Measurements from ENCODE around the gene FAM98B. TPM values are rescaled to one million over a fixed set of nuclear protein-coding genes. Genes with fewer than 3 reads are reported as not detected.

Gene FAM98B
- total and polyA plus RNA-seq, 2 donors = 6.3 to 15.4 TPM

DNA sequence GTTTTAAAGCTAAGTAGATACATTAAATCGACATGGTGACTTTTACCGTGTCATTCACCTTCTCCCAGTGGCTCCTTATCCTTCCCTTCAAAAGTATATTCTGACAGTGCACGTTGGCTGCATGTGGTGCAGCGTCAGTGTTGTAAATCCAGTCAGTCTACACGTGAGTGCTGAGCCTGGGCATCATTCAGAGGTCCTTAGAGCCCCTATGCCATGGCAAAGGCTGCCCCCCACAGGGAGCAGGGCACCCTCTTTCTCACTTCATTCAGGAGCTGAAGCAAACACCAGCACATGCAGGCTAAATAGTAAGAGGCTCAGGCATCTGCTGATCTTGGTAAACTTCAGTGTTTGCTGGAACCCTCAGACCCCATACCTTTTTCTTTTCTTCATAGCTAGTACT is 67.4 kb downstream of the FAM98B start:
- 91% methylated on average over 5 of the region's 5 CpGs for WGBS
- H3K27me3 ChIP-seq (ENCODE audit: control insufficient read depth in 2 of 2, insufficient read depth in 1 of 2, low read length in 1 of 2) = no peaks in the 10 kb centered on the region
- H3K4me3 ChIP-seq (ENCODE audit: low read length in 2 of 2) = no peak overlapping the region
- DNase-seq (ENCODE audit: low read depth in 6 of 9, low spot score in 9 of 9) = no peak
- no peaks in the 10 kb centered on the region for H3K9me3 ChIP-seq (ENCODE audit: control insufficient read depth in 2 of 2, insufficient read depth in 1 of 2, low read length in 1 of 2)
- no peak overlapping the region for H3K27ac ChIP-seq (ENCODE audit: low read depth in 1 of 2, low read length in 1 of 2)
- H3K36me3 ChIP-seq (ENCODE audit: control insufficient read depth in 2 of 2, insufficient read depth in 2 of 2, low read length in 1 of 2) = peaks cover 49 to 54% of the 10 kb centered on the region in 2 donors
- no peaks in the 10 kb centered on the region for H3K4me1 ChIP-seq (ENCODE audit: control insufficient read depth in 2 of 2, insufficient read depth in 2 of 2, low read length in 2 of 2)

DNA sequence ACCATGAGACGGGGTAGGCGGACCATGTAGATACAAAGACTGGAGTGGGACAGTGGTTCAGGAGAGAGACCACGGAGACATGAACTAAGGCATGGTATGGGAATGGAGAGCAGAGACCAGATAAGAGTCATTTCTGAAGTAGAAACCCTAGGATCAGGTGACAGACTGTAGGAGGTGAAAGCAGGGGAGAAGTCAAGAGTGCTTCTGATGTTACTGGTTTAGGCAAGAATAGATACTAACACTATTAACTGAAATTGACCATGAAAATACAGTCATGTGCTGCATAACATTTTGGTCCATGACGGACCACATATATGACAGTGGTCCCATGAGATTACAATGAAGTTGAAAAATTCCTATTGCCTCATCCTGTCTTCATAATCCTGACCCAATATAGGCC is 69.0 kb downstream of the FAM98B start:
- no peak for DNase-seq (ENCODE audit: low read depth in 6 of 9, low spot score in 9 of 9)
- Histone ChIP-seq H3K27ac (ENCODE audit: low read depth in 1 of 2, low read length in 1 of 2) (no peak overlapping the region), H3K9me3 (ENCODE audit: control insufficient read depth in 2 of 2, insufficient read depth in 1 of 2, low read length in 1 of 2) (no peaks in the 10 kb centered on the region), H3K4me1 (ENCODE audit: control insufficient read depth in 2 of 2, insufficient read depth in 2 of 2, low read length in 2 of 2) (no peaks in the 10 kb centered on the region), H3K27me3 (ENCODE audit: control insufficient read depth in 2 of 2, insufficient read depth in 1 of 2, low read length in 1 of 2) (no peaks in the 10 kb centered on the region), H3K4me3 (ENCODE audit: low read length in 2 of 2) (no peak overlapping the region), H3K36me3 (ENCODE audit: control insufficient read depth in 2 of 2, insufficient read depth in 2 of 2, low read length in 1 of 2) (peaks cover 45 to 47% of the 10 kb centered on the region in 2 donors)
- WGBS = 97% methylated on average over 4 of the region's 4 CpGs

DNA sequence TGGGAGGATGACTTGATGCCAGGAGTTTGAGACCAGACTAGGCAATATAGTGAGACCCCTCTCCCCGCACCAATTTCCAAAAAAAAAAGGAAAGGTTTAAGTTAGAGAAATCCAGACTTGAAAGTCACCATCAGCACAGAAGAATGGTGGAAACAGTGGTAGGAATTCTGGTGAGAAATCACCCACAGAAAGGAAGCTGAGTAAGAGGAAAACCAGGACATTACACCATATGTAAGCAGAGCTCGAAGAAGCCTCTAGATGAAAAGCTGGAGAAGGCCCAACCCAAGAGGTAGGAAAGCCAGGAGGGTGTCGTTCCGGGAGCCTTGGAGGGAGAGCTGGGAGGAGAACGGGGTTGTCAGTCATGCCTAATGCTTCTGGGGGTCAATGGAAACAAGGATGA is 70.2 kb downstream of the FAM98B start:
- DNase-seq (ENCODE audit: low read depth in 6 of 9, low spot score in 9 of 9) = no peak
- no peak overlapping the region for H3K4me3 ChIP-seq (ENCODE audit: low read length in 2 of 2)
- H3K27me3 ChIP-seq (ENCODE audit: control insufficient read depth in 2 of 2, insufficient read depth in 1 of 2, low read length in 1 of 2) = no peaks in the 10 kb centered on the region
- no peak overlapping the region for H3K27ac ChIP-seq (ENCODE audit: low read depth in 1 of 2, low read length in 1 of 2)
- peaks cover 37 to 41% of the 10 kb centered on the region in 2 donors for H3K36me3 ChIP-seq (ENCODE audit: control insufficient read depth in 2 of 2, insufficient read depth in 2 of 2, low read length in 1 of 2)
- H3K9me3 ChIP-seq (ENCODE audit: control insufficient read depth in 2 of 2, insufficient read depth in 1 of 2, low read length in 1 of 2) = no peaks in the 10 kb centered on the region
- WGBS = 96% methylated on average over 5 of the region's 5 CpGs
- no peaks in the 10 kb centered on the region for H3K4me1 ChIP-seq (ENCODE audit: control insufficient read depth in 2 of 2, insufficient read depth in 2 of 2, low read length in 2 of 2)

DNA sequence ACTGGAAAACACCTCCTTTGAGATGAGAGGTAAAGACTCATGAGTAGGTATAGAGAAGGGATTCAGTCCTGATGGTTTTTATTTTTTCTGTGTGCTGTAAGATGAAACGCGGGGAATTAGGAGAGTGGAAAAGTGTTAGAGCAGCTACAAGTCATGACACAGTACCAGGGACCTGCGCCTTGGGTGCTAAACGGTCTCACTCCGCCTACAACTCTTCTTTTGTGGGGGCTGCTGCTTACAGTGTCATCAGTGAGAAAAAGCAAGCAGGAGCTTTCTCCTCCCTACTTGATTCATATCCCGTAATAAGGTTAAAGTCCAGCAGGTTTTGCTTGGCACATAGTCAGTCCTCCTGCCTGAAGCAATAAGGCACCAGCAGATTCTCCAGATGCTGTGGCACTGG is 71.6 kb downstream of the FAM98B start:
- Histone ChIP-seq H3K27me3 (ENCODE audit: control insufficient read depth in 2 of 2, insufficient read depth in 1 of 2, low read length in 1 of 2) (no peaks in the 10 kb centered on the region), H3K4me1 (ENCODE audit: control insufficient read depth in 2 of 2, insufficient read depth in 2 of 2, low read length in 2 of 2) (no peaks in the 10 kb centered on the region), H3K9me3 (ENCODE audit: control insufficient read depth in 2 of 2, insufficient read depth in 1 of 2, low read length in 1 of 2) (no peaks in the 10 kb centered on the region), H3K4me3 (ENCODE audit: low read length in 2 of 2) (no peak overlapping the region), H3K36me3 (ENCODE audit: control insufficient read depth in 2 of 2, insufficient read depth in 2 of 2, low read length in 1 of 2) (peaks cover 35 to 36% of the 10 kb centered on the region in 2 donors), H3K27ac (ENCODE audit: low read depth in 1 of 2, low read length in 1 of 2) (no peak overlapping the region)
- WGBS = 93% methylated on average over 6 of the region's 6 CpGs
- no peak for DNase-seq (ENCODE audit: low read depth in 6 of 9, low spot score in 9 of 9)

DNA sequence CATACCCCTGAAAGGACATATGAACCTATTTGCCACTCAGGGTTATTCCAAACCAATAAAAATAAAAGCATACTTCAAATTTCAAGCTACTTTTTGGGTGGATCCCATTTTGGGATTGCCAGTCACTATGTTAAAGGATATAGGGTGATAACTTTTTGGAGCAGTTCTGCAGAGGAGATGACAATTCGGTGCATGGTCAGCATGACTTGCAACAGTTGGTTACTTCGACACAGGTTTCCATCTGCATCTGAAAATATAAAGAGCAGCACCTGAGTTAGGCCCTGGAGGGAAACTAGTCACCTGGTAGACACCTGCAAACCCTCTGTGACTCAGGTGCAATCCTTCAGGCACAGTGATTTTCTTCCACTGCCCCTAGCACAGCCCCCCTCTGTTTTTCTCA is 72.2 kb downstream of the FAM98B start:
- no peak for DNase-seq (ENCODE audit: low read depth in 6 of 9, low spot score in 9 of 9)
- no peak overlapping the region for H3K27ac ChIP-seq (ENCODE audit: low read depth in 1 of 2, low read length in 1 of 2)
- no peaks in the 10 kb centered on the region for H3K9me3 ChIP-seq (ENCODE audit: control insufficient read depth in 2 of 2, insufficient read depth in 1 of 2, low read length in 1 of 2)
- no peak overlapping the region for H3K4me3 ChIP-seq (ENCODE audit: low read length in 2 of 2)
- H3K27me3 ChIP-seq (ENCODE audit: control insufficient read depth in 2 of 2, insufficient read depth in 1 of 2, low read length in 1 of 2) = no peaks in the 10 kb centered on the region
- no peaks in the 10 kb centered on the region for H3K4me1 ChIP-seq (ENCODE audit: control insufficient read depth in 2 of 2, insufficient read depth in 2 of 2, low read length in 2 of 2)
- H3K36me3 ChIP-seq (ENCODE audit: control insufficient read depth in 2 of 2, insufficient read depth in 2 of 2, low read length in 1 of 2) = peaks cover 36 to 41% of the 10 kb centered on the region in 2 donors
- WGBS = 100% methylated on average over 2 of the region's 2 CpGs

DNA sequence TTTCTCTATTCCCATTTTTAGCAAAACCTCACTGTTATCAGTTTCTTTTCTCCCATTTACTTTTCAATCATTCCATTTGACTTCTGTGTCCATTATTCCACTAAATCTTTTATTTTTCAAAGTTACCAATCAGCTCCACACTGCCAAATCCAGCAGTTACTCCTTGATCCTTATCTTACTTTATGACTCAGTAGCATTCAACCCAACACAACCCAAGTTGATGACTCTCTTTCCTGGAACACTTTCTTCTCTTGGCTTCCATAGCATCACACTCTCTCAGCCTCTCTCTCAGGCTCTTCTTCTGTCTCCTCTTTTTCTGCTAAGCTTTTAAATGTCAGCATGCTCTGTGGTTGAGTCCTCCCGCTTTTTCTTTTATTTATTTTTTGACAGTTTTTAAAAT is 74.4 kb downstream of the FAM98B start:
- no peaks in the 10 kb centered on the region for H3K27me3 ChIP-seq (ENCODE audit: control insufficient read depth in 2 of 2, insufficient read depth in 1 of 2, low read length in 1 of 2)
- peaks cover 43 to 55% of the 10 kb centered on the region in 2 donors for H3K36me3 ChIP-seq (ENCODE audit: control insufficient read depth in 2 of 2, insufficient read depth in 2 of 2, low read length in 1 of 2)
- WGBS = 100% methylated on average over 1 of the region's 1 CpG
- no peaks in the 10 kb centered on the region for H3K4me1 ChIP-seq (ENCODE audit: control insufficient read depth in 2 of 2, insufficient read depth in 2 of 2, low read length in 2 of 2)
- no peak overlapping the region for H3K27ac ChIP-seq (ENCODE audit: low read depth in 1 of 2, low read length in 1 of 2)
- H3K9me3 ChIP-seq (ENCODE audit: control insufficient read depth in 2 of 2, insufficient read depth in 1 of 2, low read length in 1 of 2) = no peaks in the 10 kb centered on the region
- DNase-seq (ENCODE audit: low read depth in 6 of 9, low spot score in 9 of 9) = no peak
- no peak overlapping the region for H3K4me3 ChIP-seq (ENCODE audit: low read length in 2 of 2)

DNA sequence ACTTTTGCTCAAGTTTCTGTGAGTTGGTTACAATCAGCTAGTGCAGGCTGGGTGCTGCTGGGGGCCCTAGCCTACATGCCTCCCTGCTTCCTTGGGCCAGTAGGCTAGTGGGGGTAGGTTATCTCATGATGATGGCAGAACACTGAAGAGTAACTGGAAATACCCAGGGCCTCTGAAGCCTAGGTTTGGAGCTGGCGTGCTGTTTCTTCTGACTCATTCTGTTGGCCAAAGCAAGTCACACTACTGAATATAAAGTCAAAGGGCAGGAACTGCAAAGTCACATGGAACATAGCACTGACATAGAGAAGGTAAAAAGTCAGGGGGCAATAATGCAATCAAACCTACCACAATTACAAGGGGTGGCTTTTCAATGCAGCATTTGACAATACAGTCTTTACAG is 76.2 kb downstream of the FAM98B start:
- peaks cover 36 to 48% of the 10 kb centered on the region in 2 donors for H3K36me3 ChIP-seq (ENCODE audit: control insufficient read depth in 2 of 2, insufficient read depth in 2 of 2, low read length in 1 of 2)
- H3K27ac ChIP-seq (ENCODE audit: low read depth in 1 of 2, low read length in 1 of 2) = no peak overlapping the region
- H3K4me1 ChIP-seq (ENCODE audit: control insufficient read depth in 2 of 2, insufficient read depth in 2 of 2, low read length in 2 of 2) = peaks cover 5 to 6% of the 10 kb centered on the region in 2 donors
- 93% methylated on average over 1 of the region's 1 CpG for WGBS
- H3K4me3 ChIP-seq (ENCODE audit: low read length in 2 of 2) = no peak overlapping the region
- no peaks in the 10 kb centered on the region for H3K9me3 ChIP-seq (ENCODE audit: control insufficient read depth in 2 of 2, insufficient read depth in 1 of 2, low read length in 1 of 2)
- DNase-seq (ENCODE audit: low read depth in 6 of 9, low spot score in 9 of 9) = no peak
- H3K27me3 ChIP-seq (ENCODE audit: control insufficient read depth in 2 of 2, insufficient read depth in 1 of 2, low read length in 1 of 2) = no peaks in the 10 kb centered on the region

DNA sequence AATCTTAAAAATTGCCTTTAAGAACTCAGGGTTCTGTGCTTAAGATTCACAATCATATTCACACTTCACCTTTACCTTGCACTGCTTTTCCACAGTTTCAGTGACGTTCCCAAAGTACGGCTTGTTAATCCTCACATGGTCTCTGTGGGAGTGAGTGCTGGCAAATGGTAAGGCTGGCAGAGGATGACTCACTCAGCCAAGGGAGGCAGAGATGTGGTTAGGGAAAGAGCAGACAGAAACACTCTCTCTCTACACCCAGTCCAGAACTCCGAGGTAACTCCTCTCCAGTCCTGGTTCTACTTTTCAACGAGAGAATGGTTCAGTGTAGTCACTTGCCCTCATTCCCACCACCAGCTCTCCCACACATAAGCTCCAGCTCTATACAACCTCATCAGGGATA is 77.6 kb downstream of the FAM98B start:
- 97% methylated on average over 4 of the region's 4 CpGs for WGBS
- no peaks in the 10 kb centered on the region for H3K27me3 ChIP-seq (ENCODE audit: control insufficient read depth in 2 of 2, insufficient read depth in 1 of 2, low read length in 1 of 2)
- no peak for DNase-seq (ENCODE audit: low read depth in 6 of 9, low spot score in 9 of 9)
- H3K4me3 ChIP-seq (ENCODE audit: low read length in 2 of 2) = no peak overlapping the region
- H3K9me3 ChIP-seq (ENCODE audit: control insufficient read depth in 2 of 2, insufficient read depth in 1 of 2, low read length in 1 of 2) = no peaks in the 10 kb centered on the region
- peaks cover 31 to 44% of the 10 kb centered on the region in 2 donors for H3K36me3 ChIP-seq (ENCODE audit: control insufficient read depth in 2 of 2, insufficient read depth in 2 of 2, low read length in 1 of 2)
- H3K4me1 ChIP-seq (ENCODE audit: control insufficient read depth in 2 of 2, insufficient read depth in 2 of 2, low read length in 2 of 2) = peaks cover 6 to 8% of the 10 kb centered on the region in 2 donors
- no peak overlapping the region for H3K27ac ChIP-seq (ENCODE audit: low read depth in 1 of 2, low read length in 1 of 2)

DNA sequence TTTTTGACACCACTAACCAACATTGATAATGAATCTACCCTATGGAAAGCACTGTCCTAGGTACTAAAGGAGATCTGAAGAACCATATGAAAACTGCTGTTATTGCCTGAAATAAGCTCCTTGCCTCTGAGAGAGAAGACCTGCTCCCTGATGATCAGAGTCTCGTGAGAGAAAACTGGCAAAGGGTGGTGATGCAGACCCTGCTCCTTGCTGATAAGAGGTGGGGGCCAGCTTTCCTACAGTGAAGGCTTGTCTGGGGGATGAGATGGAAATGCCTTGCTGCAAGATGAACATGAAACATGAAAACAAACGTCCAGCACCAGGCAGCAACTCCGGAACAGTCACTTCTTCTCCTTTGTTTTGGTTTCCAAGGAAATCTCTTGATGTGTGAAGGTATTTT is 78.8 kb downstream of the FAM98B start:
- Histone ChIP-seq H3K4me1 (ENCODE audit: control insufficient read depth in 2 of 2, insufficient read depth in 2 of 2, low read length in 2 of 2) (peaks cover 8 to 9% of the 10 kb centered on the region in 2 donors), H3K9me3 (ENCODE audit: control insufficient read depth in 2 of 2, insufficient read depth in 1 of 2, low read length in 1 of 2) (no peaks in the 10 kb centered on the region), H3K27me3 (ENCODE audit: control insufficient read depth in 2 of 2, insufficient read depth in 1 of 2, low read length in 1 of 2) (no peaks in the 10 kb centered on the region), H3K27ac (ENCODE audit: low read depth in 1 of 2, low read length in 1 of 2) (no peak overlapping the region), H3K36me3 (ENCODE audit: control insufficient read depth in 2 of 2, insufficient read depth in 2 of 2, low read length in 1 of 2) (peaks cover 28 to 43% of the 10 kb centered on the region in 2 donors), H3K4me3 (ENCODE audit: low read length in 2 of 2) (no peak overlapping the region)
- 96% methylated on average over 3 of the region's 3 CpGs for WGBS
- no peak for DNase-seq (ENCODE audit: low read depth in 6 of 9, low spot score in 9 of 9)

DNA sequence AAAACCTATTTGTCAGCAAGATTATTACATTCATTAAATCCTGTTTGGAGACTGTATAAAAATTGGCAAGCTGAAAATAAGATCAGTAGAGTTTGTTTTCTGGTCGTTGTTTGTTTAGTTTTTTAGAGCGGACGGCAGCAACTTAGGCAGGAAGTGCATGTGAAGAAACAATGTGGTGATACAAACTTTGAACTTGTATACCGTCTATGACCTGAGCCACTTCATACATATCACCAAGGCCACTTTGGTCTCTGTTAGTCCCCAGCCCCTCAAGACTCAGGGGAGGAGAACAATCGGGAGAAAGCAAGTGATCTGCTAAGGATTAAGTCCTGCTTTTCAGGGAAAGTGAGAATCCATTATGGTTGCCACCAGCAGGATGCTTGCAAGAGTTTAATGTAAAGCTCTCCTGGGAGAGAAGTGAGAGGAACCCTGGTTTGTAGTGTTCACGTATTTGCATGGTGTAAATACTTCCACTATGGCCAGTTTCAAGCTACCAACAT is 79.5 kb downstream of the FAM98B start:
- no peak overlapping the region for H3K27ac ChIP-seq (ENCODE audit: low read depth in 1 of 2, low read length in 1 of 2)
- DNase-seq (ENCODE audit: low read depth in 6 of 9, low spot score in 9 of 9) = no peak
- WGBS = 86% methylated on average over 6 of the region's 6 CpGs
- H3K4me1 ChIP-seq (ENCODE audit: control insufficient read depth in 2 of 2, insufficient read depth in 2 of 2, low read length in 2 of 2) = peaks cover 12% of the 10 kb centered on the region in 2 donors
- peaks cover 29 to 46% of the 10 kb centered on the region in 2 donors for H3K36me3 ChIP-seq (ENCODE audit: control insufficient read depth in 2 of 2, insufficient read depth in 2 of 2, low read length in 1 of 2)
- H3K4me3 ChIP-seq (ENCODE audit: low read length in 2 of 2) = no peak overlapping the region
- H3K9me3 ChIP-seq (ENCODE audit: control insufficient read depth in 2 of 2, insufficient read depth in 1 of 2, low read length in 1 of 2) = no peaks in the 10 kb centered on the region
- H3K27me3 ChIP-seq (ENCODE audit: control insufficient read depth in 2 of 2, insufficient read depth in 1 of 2, low read length in 1 of 2) = no peaks in the 10 kb centered on the region

Data from thymus (tissue), 11 donors.